ENCODE results near the gene HOXA9. TPM values are rescaled to one million over a fixed set of nuclear protein-coding genes. Genes with fewer than 3 reads are reported as not detected.

HOXA9 gene
- total and polyA plus RNA-seq, 2 of the 8 experiments (the other 6 are each of a cell fraction or from before 2014, with no cell fraction given) = not detected

- ChIA-PET CTCF (ENCODE audit: partially characterized antibody) (interaction anchor here (0.6 to 2.7 kb wide), 31 partner anchors 8 to 1282 kb away, joined by 3 to 26 read pairs (median 4); partner anchors contain the start of genes HOXA13, HOXA3, HOXA5 and HOXA7), POLR2A (ENCODE audit: partially characterized antibody) (interaction anchor here (0.6 kb wide), 1 partner anchor 485 kb away, joined by 3 read pairs; no protein-coding TSS in a partner anchor)
- H4K20me1 ChIP-seq (replicated peaks in 1 of 2; ENCODE audit: control insufficient read depth in 1 of 2, insufficient read depth in 2 of 2, low read length in 2 of 2) = peaks cover 42 to 54% of the 10 kb centered on the region in 2 experiments
- DNase-seq (ENCODE audit: low read depth in 1 of 2, low spot score in 2 of 2) = peak in 1 of 2 experiments; percentile 43
- no peak overlapping the region for H2AFZ ChIP-seq (ENCODE audit: low read length)
- no peak overlapping the region for H3K23ac ChIP-seq (ENCODE audit: insufficient read length)
- H3K56ac ChIP-seq (replicated peaks; ENCODE audit: insufficient read length, low read depth, low read length) = no peak overlapping the region
- peak overlapping the region in 1 of 4 experiments; percentile 8; a peak in 1 of 8 replicates for H3K4me3 ChIP-seq (ENCODE audit: extremely low read depth in 1 of 4, insufficient read depth in 2 of 4, low read depth in 3 of 4, low read length in 4 of 4)
- no peak overlapping the region for H4K91ac ChIP-seq (replicated peaks; ENCODE audit: insufficient read length, low read length)
- H3K4me2 ChIP-seq (ENCODE audit: insufficient read depth in 1 of 2, low read depth in 2 of 2, low read length in 2 of 2) = peak overlapping the region in 1 of 2 experiments; percentile 18; a peak in 1 of 4 replicates
- H3K36me3 ChIP-seq (ENCODE audit: control insufficient read depth in 2 of 4, insufficient read depth in 4 of 4, low read length in 3 of 4) = peaks cover 0 to 8% (median 0%) of the 10 kb centered on the region in 4 experiments; a peak in 1 of 8 replicates
- H2BK20ac ChIP-seq (ENCODE audit: low read length) = no peak overlapping the region
- no peak overlapping the region for H4K5ac ChIP-seq (ENCODE audit: insufficient read length, low read depth, low read length)
- H3K9me3 ChIP-seq (ENCODE audit: insufficient read depth in 2 of 2, low read depth in 1 of 2, low read length in 1 of 2) = no peaks in the 10 kb centered on the region
- H3K14ac ChIP-seq (ENCODE audit: insufficient read length) = no peak overlapping the region
- no peak overlapping the region for H3K18ac ChIP-seq (ENCODE audit: extremely low read depth, low read length)
- H2BK15ac ChIP-seq (ENCODE audit: low read length) = no peak overlapping the region
- no peak overlapping the region for H2AK5ac ChIP-seq (ENCODE audit: low read depth, low read length)
- H2BK12ac ChIP-seq (ENCODE audit: low read depth, low read length) = no peak overlapping the region
- TF ChIP-seq E2F6 (IDR thresholded peaks at IDR 0.05) (no peak), SUZ12 (IDR thresholded peaks at IDR 0.05; ENCODE audit: low read length) (peak; percentile 79), RNF2 (IDR thresholded peaks at IDR 0.05; ENCODE audit: borderline replicate concordance, low read depth, low read length, missing control alignments, poor library complexity, severe bottlenecking) (peak; percentile 69), EZH2 (IDR thresholded peaks at IDR 0.05; ENCODE audit: low read depth, low read length, severe bottlenecking) (peak; percentile 71), FOSL1 (IDR thresholded peaks at IDR 0.05; ENCODE audit: insufficient read depth, low read depth, low read length) (no peak), CHD1 (IDR thresholded peaks at IDR 0.05; ENCODE audit: low read depth, low read length) (no peak)
- peaks cover 0 to 7% (median 4%) of the 10 kb centered on the region in 4 experiments; a peak in 5 of 7 replicates for H3K4me1 ChIP-seq (replicated peaks in 1 of 4; ENCODE audit: control insufficient read depth in 3 of 4, insufficient read depth in 4 of 4, low read length in 3 of 4)
- 16% methylated on average over 14 of the region's 14 CpGs; no CpG with 5 or more reads in 1 of the 2 experiments for WGBS, 2 experiments (ENCODE audit: extremely low coverage in 1 of 2, insufficient coverage in 1 of 2, insufficient read length in 1 of 2, insufficient replicate concordance in 2 of 2, low coverage in 1 of 2, low lambda C conversion rate in 2 of 2, missing lambda C conversion rate in 1 of 2)
- no peaks in the 10 kb centered on the region for H3K79me1 ChIP-seq (ENCODE audit: low read depth, low read length)
- H3K27me3 ChIP-seq (replicated peaks in 1 of 4; ENCODE audit: control insufficient read depth in 3 of 4, extremely low read depth in 1 of 4, insufficient read depth in 3 of 4, low read length in 3 of 4) = peaks cover 99 to 100% (median 100%) of the 10 kb centered on the region in 4 experiments
- no peak overlapping the region for H3K4ac ChIP-seq (replicated peaks; ENCODE audit: insufficient read length, low read depth, low read length)
- no peak overlapping the region for H2BK5ac ChIP-seq (ENCODE audit: low read depth, low read length)
- H3K79me2 ChIP-seq (ENCODE audit: control insufficient read depth in 1 of 2, insufficient read depth in 2 of 2, low read length in 2 of 2) = no peaks in the 10 kb centered on the region
- H2BK120ac ChIP-seq (replicated peaks; ENCODE audit: low read depth, low read length) = no peak overlapping the region
- no peak for FAIRE-seq
- H3K9ac ChIP-seq (replicated peaks in 1 of 4; ENCODE audit: extremely low read depth in 1 of 4, low read depth in 3 of 4, low read length in 3 of 4) = no peak overlapping the region
- no peak overlapping the region for H4K8ac ChIP-seq (ENCODE audit: extremely low read depth, insufficient read depth, low read length)
- no peak overlapping the region for H3K27ac ChIP-seq (ENCODE audit: low read depth, low read length)
- no peaks in the 10 kb centered on the region; the same call in 1 of the 2 replicates for H3K23me2 ChIP-seq (ENCODE audit: low read depth, low read length)
These were observed 13.7 kb upstream of the HOXA9 start for GRCh38 chr7:27179030-27179429.

Data from H1 (cell line).